Heart right ventricle (tissue), 16 donors: ENCODE results near the gene RNF44. TPM values are rescaled to one million over a fixed set of nuclear protein-coding genes. Genes with fewer than 3 reads are reported as not detected.

Experiments used
- ATAC-seq, 8 donors: fragments of 200-7000 bp; cut with Tn5 transposase; one replicate each; pipeline ENCODE4 v1.9.1; 2020; ENCODE audit warnings: mild to moderate bottlenecking in 8 of 8, moderate library complexity in 8 of 8, moderate number of reproducible peaks in 1 of 8
- DNase-seq, 2 donors: peaks; one replicate each; pipeline ENCODE4 v3.0.0-alpha.2; 2020
- H3K27ac ChIP-seq, 10 donors: fragments of 200-600 bp; sonication (generic) in 2 of 10; one replicate each; pipeline versions ENCODE4 v1.5.0 to v1.8.0; 2020 to 2022; ENCODE audit warnings: mild to moderate bottlenecking in 3 of 10
- H3K27me3 ChIP-seq, 7 donors: fragments of 200-600 bp; one replicate each; pipeline ENCODE4 v1.8.0; 2021 to 2022; ENCODE audit warnings: mild to moderate bottlenecking in 2 of 7
- H3K36me3 ChIP-seq, 9 donors: fragments of 200-600 bp; sonication (generic) in 1 of 9; one replicate each; pipeline versions ENCODE4 v1.5.0 to v1.8.0; 2020 to 2022; ENCODE audit warnings: mild to moderate bottlenecking in 2 of 9
- H3K4me1 ChIP-seq, 9 donors: fragments of 200-600 bp; sonication (generic) in 1 of 9; one replicate each; pipeline versions ENCODE4 v1.5.0 to v1.8.0; 2020 to 2022; ENCODE audit warnings: mild to moderate bottlenecking in 4 of 9
- H3K4me3 ChIP-seq, 10 donors: fragments of 200-600 bp; sonication (generic) in 2 of 10; one replicate each; pipeline versions ENCODE4 v1.5.0 to v1.8.0; 2020 to 2022; ENCODE audit warnings: mild to moderate bottlenecking in 7 of 10, moderate library complexity in 2 of 10
- H3K9me3 ChIP-seq, 11 donors: fragments of 200-600 bp in 10 of 11; sonication (generic) in 2 of 11; one replicate each; pipeline versions ENCODE4 v1.5.0 to v1.8.0; 2013 to 2022; ENCODE audit warnings: mild to moderate bottlenecking in 2 of 11, control low read depth in 1 of 11, moderate library complexity in 1 of 11
- WGBS, 2 donors: extraction: QIAGEN DNeasy Blood & Tissue Kit; methylation state at CpG; one replicate each; pipeline ENCODE4 v1.1.7; 2013; ENCODE audit warnings: inconsistent platforms in 1 of 2; 5-methylcytosine and 5-hydroxymethylcytosine counted together
- intact Hi-C, 10 donors: fragments of 100-400 bp; cut with DNase I; formaldehyde crosslinking; loops; one replicate each; pipeline versions ENCODE4 v1.11.1 to v1.14.2; 2022
- polyA plus RNA-seq, 2 donors: library from polyadenylated mRNA; stranded (reverse); fragments of 200-250 nt; gene quantifications; one replicate each; pipeline ENCODE4 v1.2.3, GENCODE V29; 2013
- total RNA-seq, 10 donors: library from RNA; stranded (reverse); fragmentation: NEBNext Ultra II Directional in 3 of 10; extraction: Animal tissue kit (Norgen Biotek cat#: 25700) in 3 of 10; gene quantifications; one replicate each; pipeline versions ENCODE4 v1.2.1 to v1.2.4, GENCODE V29; 2021 to 2023
- TF ChIP-seq, protein P1 (sequence below), 9 donors: fragments of 200-600 bp; sonication (generic) in 2 of 9; IDR thresholded peaks; one replicate each; pipeline versions ENCODE4 v1.5.0 to v1.8.0; 2021 to 2022; ENCODE audit warnings: antibody characterized with exemption in 9 of 9, mild to moderate bottlenecking in 5 of 9, moderate library complexity in 1 of 9
- donor health status: Arrhythmogenic right ventricular cardiomyopathy.
- donor health status: ischemic (EF 13 %, LVEDD 7.1; RV severe dilation, severe dysfunction).
- donor health status: healthy with polysubstance abuse.
- donor health status: DM: no; HTN: yes; CAD: no.
- donor health status: DM: no; HTN: no; CAD: no.
- donor health status: ischemic (EF 25% LVEDD 6.9; RV normal size, moderate dysfunction).
- donor health status: ischemic (EF 25% LVEDD 5.7; RV mildly dilated, moderate dysfunction).
- donor health status: healthy.
- donor health status: DM: yes; HTN: yes; CAD: no.
- donor health status: Ischemic cardiomyopathy.
- donor health status: ischemic (EF 35%, LVEDD 5.7; RV mildly dilated, moderate dysfunction).
- donor health status: nonischemic (EF 11% LVEDD 7.7; RV severe dilation, severe dysfunction).
- donor health status: DM: yes; HTN: yes; CAD: no.
- donor health status: PGD.
- donor health status: ischemic (EF 29% LVEDD 5.4; RV normal size, mild dysfunction).
- donor health status: nonischemic (EF 23%, LVEDD 6.1; RV moderate dilation, normal function).

The RNF44 gene
- total and polyA plus RNA-seq, 12 donors: 7.9 to 31.1 (median 21.5) TPM

DNA sequence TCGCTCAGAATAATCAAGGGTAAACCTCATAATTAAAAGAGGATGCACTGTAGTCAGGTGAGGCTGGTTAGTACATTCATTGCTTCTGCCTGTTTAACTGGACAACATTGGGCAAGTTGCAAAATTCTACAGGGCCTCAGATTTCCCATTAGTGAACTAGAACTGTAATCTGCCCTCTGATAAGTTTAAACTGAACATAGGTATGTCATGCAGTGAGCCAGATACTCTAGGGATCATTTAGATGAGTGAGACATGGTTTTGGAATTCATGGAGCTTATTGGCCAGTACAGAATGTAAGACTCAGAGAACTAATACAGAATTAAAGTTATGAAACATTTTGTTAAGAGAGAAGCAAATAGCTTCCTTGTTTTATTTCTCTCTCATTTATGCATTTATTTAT lies 35.9 kb downstream of the RNF44 start:
- Histone ChIP-seq H3K27ac (no peak overlapping the region), H3K36me3 (peaks cover 7 to 100% (median 63%) of the 10 kb centered on the region in 9 donors), H3K9me3 (no peaks in the 10 kb centered on the region), H3K4me3 (no peak overlapping the region), H3K27me3 (no peaks in the 10 kb centered on the region), H3K4me1 (no peaks in the 10 kb centered on the region)
- intact Hi-C loops: no loop called here
- no peak for DNase-seq
- ATAC-seq: no peak
- TF ChIP-seq, protein P1, sequence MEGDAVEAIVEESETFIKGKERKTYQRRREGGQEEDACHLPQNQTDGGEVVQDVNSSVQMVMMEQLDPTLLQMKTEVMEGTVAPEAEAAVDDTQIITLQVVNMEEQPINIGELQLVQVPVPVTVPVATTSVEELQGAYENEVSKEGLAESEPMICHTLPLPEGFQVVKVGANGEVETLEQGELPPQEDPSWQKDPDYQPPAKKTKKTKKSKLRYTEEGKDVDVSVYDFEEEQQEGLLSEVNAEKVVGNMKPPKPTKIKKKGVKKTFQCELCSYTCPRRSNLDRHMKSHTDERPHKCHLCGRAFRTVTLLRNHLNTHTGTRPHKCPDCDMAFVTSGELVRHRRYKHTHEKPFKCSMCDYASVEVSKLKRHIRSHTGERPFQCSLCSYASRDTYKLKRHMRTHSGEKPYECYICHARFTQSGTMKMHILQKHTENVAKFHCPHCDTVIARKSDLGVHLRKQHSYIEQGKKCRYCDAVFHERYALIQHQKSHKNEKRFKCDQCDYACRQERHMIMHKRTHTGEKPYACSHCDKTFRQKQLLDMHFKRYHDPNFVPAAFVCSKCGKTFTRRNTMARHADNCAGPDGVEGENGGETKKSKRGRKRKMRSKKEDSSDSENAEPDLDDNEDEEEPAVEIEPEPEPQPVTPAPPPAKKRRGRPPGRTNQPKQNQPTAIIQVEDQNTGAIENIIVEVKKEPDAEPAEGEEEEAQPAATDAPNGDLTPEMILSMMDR (IDR thresholded peaks at IDR 0.05): no peak
- 96 to 100% methylated on average over 1 of the region's 1 CpG for WGBS, 2 donors

DNA sequence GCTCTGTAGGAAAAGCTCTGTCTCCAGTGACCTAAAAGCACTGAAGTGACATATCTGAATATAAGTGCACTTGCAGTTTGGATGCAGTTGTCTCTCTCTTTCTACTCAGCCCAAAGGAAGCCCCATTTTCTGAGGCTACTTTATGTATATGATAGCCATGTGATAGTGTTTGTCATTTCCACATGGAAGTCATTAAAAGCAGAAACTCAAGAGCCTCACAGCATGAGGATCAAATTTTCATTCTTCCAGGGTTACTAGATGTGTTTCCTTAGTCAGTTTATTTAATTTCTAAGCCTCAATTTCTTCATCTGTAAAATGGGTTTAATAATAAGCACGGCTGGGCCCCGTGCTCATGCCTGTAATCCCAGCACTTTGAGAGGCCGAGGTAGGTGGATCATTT lies 36.7 kb downstream of the RNF44 start:
- Histone ChIP-seq H3K9me3 (no peaks in the 10 kb centered on the region), H3K4me1 (no peaks in the 10 kb centered on the region), H3K4me3 (no peak overlapping the region), H3K36me3 (peaks cover 7 to 100% (median 70%) of the 10 kb centered on the region in 9 donors), H3K27ac (no peak overlapping the region), H3K27me3 (no peaks in the 10 kb centered on the region)
- ATAC-seq (no peak), DNase-seq (no peak)
- intact Hi-C loops: no loop called here
- TF ChIP-seq, protein P1 (IDR thresholded peaks at IDR 0.05): no peak
- 97 to 99% methylated on average over 3 of the region's 3 CpGs for WGBS, 2 donors

GRCh38 chr5:176499273-176499672 lies 37.9 kb downstream of the RNF44 start:
- ATAC-seq: no peak
- intact Hi-C loops: no loop called here
- WGBS, 2 donors: 95 to 96% methylated on average over 5 of the region's 5 CpGs

DNA sequence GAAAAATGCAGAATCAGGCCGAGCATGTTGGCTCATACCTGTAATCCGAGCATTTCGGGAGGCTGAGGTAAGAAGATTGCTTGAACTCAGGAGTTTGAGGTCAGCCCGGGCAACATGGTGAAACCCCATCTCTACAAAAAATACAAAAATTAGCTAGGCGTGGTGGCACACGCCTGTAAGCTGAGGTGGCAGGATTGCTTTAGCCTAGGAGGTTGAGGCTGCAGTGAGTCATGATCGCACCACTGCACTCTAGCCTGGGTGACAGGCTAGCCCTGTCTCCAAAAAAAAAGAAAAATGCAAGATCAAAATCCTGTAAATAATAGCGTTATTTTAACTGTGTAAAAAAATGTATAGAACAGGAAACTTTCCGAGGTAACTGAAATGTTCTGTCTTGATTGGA lies 39.4 kb downstream of the RNF44 start:
- Histone ChIP-seq H3K27me3 (no peaks in the 10 kb centered on the region), H3K9me3 (no peaks in the 10 kb centered on the region), H3K4me1 (no peaks in the 10 kb centered on the region), H3K4me3 (no peak overlapping the region), H3K27ac (no peak overlapping the region), H3K36me3 (peaks cover 7 to 100% (median 79%) of the 10 kb centered on the region in 9 donors)
- no peak for DNase-seq
- no peak for ATAC-seq
- TF ChIP-seq, protein P1 (IDR thresholded peaks at IDR 0.05): no peak
- intact Hi-C loops: no loop called here
- 95 to 96% methylated on average over 9 of the region's 9 CpGs for WGBS, 2 donors

More at GRCh38 chr5:176499273-176499672, 37.9 kb downstream of the RNF44 start:
- DNase-seq: no peak
- H3K9me3 ChIP-seq: no peaks in the 10 kb centered on the region
- H3K4me3 ChIP-seq: no peak overlapping the region
- TF ChIP-seq, protein P1 (IDR thresholded peaks at IDR 0.05): no peak
- H3K27me3 ChIP-seq: no peaks in the 10 kb centered on the region
- H3K4me1 ChIP-seq: no peaks in the 10 kb centered on the region
- no peak overlapping the region for H3K27ac ChIP-seq
- H3K36me3 ChIP-seq: peaks cover 7 to 100% (median 69%) of the 10 kb centered on the region in 9 donors
